Measurements from ENCODE around the gene SLC6A9. TPM values are rescaled to one million over a fixed set of nuclear protein-coding genes. Genes with fewer than 3 reads are reported as not detected.

SLC6A9 gene
- total RNA-seq, 1 experiment from 2014 or later: 45.0 TPM

GRCh38 chr1:43978551-43979260 is 52.6 kb downstream of the SLC6A9 start, which contains the start of gene B4GALT2:
B4GALT2 (plus strand) TSS chr1:43979210; CDS start chr1:43981161, 1,951 bp downstream.
- peak in 1 of 2 experiments; percentile 58 for DNase-seq
- TF ChIP-seq CTCF (IDR thresholded peaks at IDR 0.05; ENCODE audit: insufficient read depth in 1 of 2, low read depth in 1 of 2, low read length in 1 of 2, severe bottlenecking in 1 of 2, unreplicated experiment in 1 of 2): no peak
- H3K27me3 Mint-ChIP-seq (ENCODE audit: insufficient read depth, unreplicated experiment): no peaks in the 10 kb centered on the region
- H3K36me3 Mint-ChIP-seq (ENCODE audit: insufficient read depth, unreplicated experiment): peaks cover 45% of the 10 kb centered on the region
- Histone ChIP-seq H3K27me3 (replicated peaks; ENCODE audit: control insufficient read depth, insufficient read depth, low read length) (no peaks in the 10 kb centered on the region), H3K4me1 (peaks cover 21% of the 10 kb centered on the region), H3K36me3 (ENCODE audit: control insufficient read depth, insufficient read depth, low read length) (peaks cover 3% of the 10 kb centered on the region), H3K9me3 (no peaks in the 10 kb centered on the region), H3K4me3 (ENCODE audit: low read depth, low read length) (peak within 1 kb of the TSS; percentile 80)
- CTCF ChIA-PET: no interaction called here
- intact Hi-C loops (cut with micrococcal nuclease; ENCODE audit: unreplicated experiment): no loop called here
- POLR2A ChIA-PET: no interaction called here
- peaks cover 24% of the 10 kb centered on the region for H3K4me1 Mint-ChIP-seq (ENCODE audit: low read depth, unreplicated experiment)
- H3K4me3 Mint-ChIP-seq (ENCODE audit: unreplicated experiment): peak within 1 kb of the TSS; percentile 91
- peak within 1 kb of the TSS; percentile 52 for H3K27ac Mint-ChIP-seq (ENCODE audit: unreplicated experiment)
- H3K9me3 Mint-ChIP-seq (ENCODE audit: unreplicated experiment): no peaks in the 10 kb centered on the region
- BruUV-seq (replicated peaks): no TSS peak

GRCh38 chr1:43978264-43978550 is 53.1 kb downstream of the SLC6A9 start:
- no peak for DNase-seq
- H3K4me3 ChIP-seq (ENCODE audit: low read depth, low read length): peak overlapping the region; percentile 80
- H3K27me3 ChIP-seq (replicated peaks; ENCODE audit: control insufficient read depth, insufficient read depth, low read length): no peaks in the 10 kb centered on the region
- no peaks in the 10 kb centered on the region for H3K9me3 ChIP-seq
- Mint-ChIP-seq H3K27me3 (ENCODE audit: insufficient read depth, unreplicated experiment) (no peaks in the 10 kb centered on the region), H3K4me3 (ENCODE audit: unreplicated experiment) (peak overlapping the region; percentile 91), H3K27ac (ENCODE audit: unreplicated experiment) (no peak overlapping the region), H3K4me1 (ENCODE audit: low read depth, unreplicated experiment) (peaks cover 24% of the 10 kb centered on the region), H3K9me3 (ENCODE audit: unreplicated experiment) (no peaks in the 10 kb centered on the region), H3K36me3 (ENCODE audit: insufficient read depth, unreplicated experiment) (peaks cover 45% of the 10 kb centered on the region)
- intact Hi-C loops (cut with micrococcal nuclease; ENCODE audit: unreplicated experiment): no loop called here
- ChIA-PET CTCF (no interaction called here), POLR2A (no interaction called here)
- H3K36me3 ChIP-seq (ENCODE audit: control insufficient read depth, insufficient read depth, low read length): peaks cover 3% of the 10 kb centered on the region
- BruUV-seq (replicated peaks): no TSS peak
- no peak for TF ChIP-seq CTCF (IDR thresholded peaks at IDR 0.05; ENCODE audit: insufficient read depth in 1 of 2, low read depth in 1 of 2, low read length in 1 of 2, severe bottlenecking in 1 of 2, unreplicated experiment in 1 of 2)
- H3K4me1 ChIP-seq: peaks cover 21% of the 10 kb centered on the region

- H3K4me1 ChIP-seq: peaks cover 21% of the 10 kb centered on the region
- H3K36me3 Mint-ChIP-seq (ENCODE audit: insufficient read depth, unreplicated experiment): peaks cover 45% of the 10 kb centered on the region
- H3K9me3 Mint-ChIP-seq (ENCODE audit: unreplicated experiment): no peaks in the 10 kb centered on the region
- no peak overlapping the region; the same call in 1 of the 2 replicates for H3K4me3 ChIP-seq (ENCODE audit: low read depth, low read length)
- CTCF ChIA-PET: interaction anchor here (1.0 kb wide), 1 partner anchor 14 kb away, joined by 3 read pairs; no protein-coding TSS in a partner anchor
- peaks cover 24% of the 10 kb centered on the region for H3K4me1 Mint-ChIP-seq (ENCODE audit: low read depth, unreplicated experiment)
- H3K27me3 Mint-ChIP-seq (ENCODE audit: insufficient read depth, unreplicated experiment): no peaks in the 10 kb centered on the region
- no peak for DNase-seq
- H3K4me3 Mint-ChIP-seq (ENCODE audit: unreplicated experiment): peak overlapping the region; percentile 91
- no peak for TF ChIP-seq CTCF (IDR thresholded peaks at IDR 0.05; ENCODE audit: insufficient read depth in 1 of 2, low read depth in 1 of 2, low read length in 1 of 2, severe bottlenecking in 1 of 2, unreplicated experiment in 1 of 2)
- H3K27me3 ChIP-seq (replicated peaks; ENCODE audit: control insufficient read depth, insufficient read depth, low read length): no peaks in the 10 kb centered on the region
- H3K9me3 ChIP-seq: no peaks in the 10 kb centered on the region
- no TSS peak for BruUV-seq (replicated peaks)
- intact Hi-C loops (cut with micrococcal nuclease; ENCODE audit: unreplicated experiment): no loop called here
- H3K36me3 ChIP-seq (ENCODE audit: control insufficient read depth, insufficient read depth, low read length): peaks cover 3% of the 10 kb centered on the region
- no peak overlapping the region for H3K27ac Mint-ChIP-seq (ENCODE audit: unreplicated experiment)
- POLR2A ChIA-PET: no interaction called here
Measured at GRCh38 chr1:43977376-43978263, 53.6 kb downstream of the SLC6A9 start.

All from Caco-2 (cell line).